Measurements from ENCODE around the gene OR4C13.
"Not testable (repeated sequence)": the region's sequence is repeated elsewhere in the genome, so short reads cannot be mapped to it uniquely, and the experiment has no call there.

OR4C13 gene

DNA sequence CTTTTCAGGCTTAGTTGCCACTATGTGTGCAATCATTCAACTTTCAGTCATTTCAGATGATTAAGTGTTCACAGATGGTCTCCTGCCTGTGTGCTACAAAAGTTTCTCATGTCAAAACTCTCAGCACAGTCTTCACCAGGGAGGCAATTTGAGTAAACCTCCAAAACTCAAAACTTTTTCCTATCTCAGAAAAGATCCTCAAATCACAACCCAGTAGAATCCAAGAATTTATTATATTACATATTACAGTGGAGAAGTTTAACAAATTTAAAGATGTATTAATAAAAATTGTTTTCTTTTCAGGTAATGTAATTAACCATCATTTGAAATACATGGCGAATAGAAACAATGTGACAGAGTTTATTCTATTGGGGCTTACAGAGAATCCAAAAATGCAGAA, at the start of gene OR4C13:
Gene OR4C13, plus strand, starts transcription at position 301 of the 400 bp plus-strand sequence. Its CDS starts 32 bp downstream, at position 333.
- no peak for DNase-seq

DNA sequence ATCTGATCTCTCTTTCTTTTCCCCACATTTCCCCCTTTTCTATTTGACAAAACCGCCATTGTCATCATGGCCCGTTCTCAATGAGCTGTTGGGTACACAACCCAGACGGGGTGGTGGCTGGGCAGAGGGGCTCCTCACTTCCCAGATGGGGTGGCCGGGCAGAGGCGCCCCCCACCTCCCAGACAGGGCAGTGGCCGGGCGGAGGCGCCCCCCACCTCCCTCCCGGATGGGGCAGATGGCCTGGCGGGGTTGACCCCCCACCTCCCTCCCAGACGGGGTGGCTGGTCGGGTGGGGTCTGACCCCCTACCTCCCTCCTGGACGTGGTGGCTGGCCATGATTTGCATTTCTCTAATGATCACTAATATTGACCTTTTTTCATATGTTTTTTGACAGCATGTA, 40.7 kb upstream of the OR4C13 start:
- not testable (repeated sequence) for DNase-seq

DNA sequence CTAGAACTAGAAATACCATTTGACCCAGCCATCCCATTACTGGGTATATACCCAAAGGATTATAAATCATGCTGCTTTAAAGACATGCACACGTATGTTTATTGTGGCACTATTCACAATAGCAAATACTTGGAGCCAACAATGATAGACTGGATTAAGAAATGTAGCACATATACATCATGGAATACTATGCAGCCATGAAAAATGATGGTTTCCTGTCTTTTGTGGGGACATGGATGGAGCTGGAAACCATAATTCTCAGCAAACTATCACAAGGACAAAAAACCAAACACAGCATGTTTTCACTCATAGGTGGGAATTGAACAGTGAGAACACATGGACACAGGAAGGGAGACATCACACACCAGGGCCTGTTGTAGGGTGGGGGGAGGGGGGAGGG, 3.5 kb upstream of the OR4C13 start:
- DNase-seq: not testable (repeated sequence)

DNA sequence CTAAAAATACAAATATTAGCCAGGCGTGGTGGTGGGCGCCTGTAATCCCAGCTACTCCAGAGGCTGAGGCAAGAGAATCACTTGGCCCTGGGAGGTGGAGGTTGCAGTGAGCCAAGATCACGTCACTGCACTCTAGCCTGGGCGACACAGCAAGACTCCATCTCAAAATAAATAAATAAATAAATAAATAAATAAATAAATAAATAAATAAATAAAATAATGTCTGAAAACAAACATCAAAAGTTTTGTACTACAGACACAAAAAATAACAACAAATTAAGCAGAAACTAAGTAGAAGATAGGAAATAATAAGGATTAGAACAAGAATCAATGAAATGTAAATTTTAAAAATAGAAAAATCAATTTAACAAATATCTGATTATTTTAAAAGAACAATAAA, 21.2 kb downstream of the OR4C13 start:
- DNase-seq: not testable (repeated sequence)

- not testable (repeated sequence) for DNase-seq
These were observed 30.2 kb downstream of the OR4C13 start, which contains the start of gene OR4C12 for GRCh38 chr11:49982435-49982834. Gene OR4C12, minus strand, starts transcription at chr11:49982535. Its CDS starts 34 bp downstream, at chr11:49982501.

DNA sequence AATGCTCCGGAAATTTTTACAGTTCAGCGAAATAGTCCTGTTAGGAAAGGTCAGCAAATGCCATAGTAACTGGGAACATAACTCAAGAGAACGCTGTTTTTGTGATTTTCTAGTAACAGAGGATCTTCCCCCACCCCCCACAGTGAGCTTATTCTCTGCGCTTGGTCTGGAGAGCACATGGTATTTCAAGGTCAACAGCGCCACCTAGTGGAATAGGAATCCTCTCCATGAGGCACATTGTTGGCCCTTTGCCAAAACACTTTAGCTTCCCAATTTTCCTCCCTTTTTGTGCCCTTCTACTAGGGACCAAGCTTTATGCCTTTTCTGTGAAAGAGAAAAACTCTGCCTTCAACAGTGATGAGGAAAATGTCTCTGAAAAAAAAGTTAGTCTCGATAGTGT, 43.4 kb downstream of the OR4C13 start:
- DNase-seq: peak; percentile 52 to 91
